H1 (cell line): ENCODE data around the gene CDKN1A. TPM values are rescaled to one million over a fixed set of nuclear protein-coding genes. Genes with fewer than 3 reads are reported as not detected.

ENCODE experiments used
- KDM1A ChIP-seq: fragments of 200-600, 300-600 bp; sonication (generic); IDR thresholded peaks from 2 replicates; pipeline ENCODE4 v1.7.1; 2016; ENCODE audit warnings: mild to moderate bottlenecking, low read length, borderline replicate concordance
- polyA plus RNA-seq, 7 experiments: library from polyadenylated mRNA; depleted of rRNA in 3 of 7; stranded (reverse) in 5 of 7; unstranded in 2 of 7; fragments of >200 nt in 5 of 7; fragments of 200-250 nt in 2 of 7; gene quantifications; 1 replicate in 5 of 7; 2 replicates in 1 of 7; 4 replicates in 1 of 7; pipeline versions ENCODE4 v1.2.1 to v1.2.3, GENCODE V29; 2011 to 2013; ENCODE audit warnings: missing spikeins in 2 of 7, mixed read lengths in 2 of 7
- total RNA-seq: library from RNA; stranded (reverse); fragmentation: NEBNext Ultra II Directional; extraction: Animal tissue kit (Norgen Biotek cat#: 25700); gene quantifications from 2 replicates; pipeline ENCODE4 v1.2.1, GENCODE V29; 2021
- TF ChIP-seq, protein P1 (sequence below): fragments of 300-600 bp; sonication (generic); IDR thresholded peaks from 2 replicates; pipeline ENCODE4 v1.7.1; 2012; ENCODE audit warnings: low read length, moderate library complexity, mild to moderate bottlenecking, inconsistent platforms; ENCODE audit not compliant: insufficient replicate concordance

CDKN1A gene
- total and polyA plus RNA-seq, 2 of the 8 experiments (the other 6 are each of a cell fraction or from before 2014, with no cell fraction given) = 15.2 to 36.0 TPM

DNA sequence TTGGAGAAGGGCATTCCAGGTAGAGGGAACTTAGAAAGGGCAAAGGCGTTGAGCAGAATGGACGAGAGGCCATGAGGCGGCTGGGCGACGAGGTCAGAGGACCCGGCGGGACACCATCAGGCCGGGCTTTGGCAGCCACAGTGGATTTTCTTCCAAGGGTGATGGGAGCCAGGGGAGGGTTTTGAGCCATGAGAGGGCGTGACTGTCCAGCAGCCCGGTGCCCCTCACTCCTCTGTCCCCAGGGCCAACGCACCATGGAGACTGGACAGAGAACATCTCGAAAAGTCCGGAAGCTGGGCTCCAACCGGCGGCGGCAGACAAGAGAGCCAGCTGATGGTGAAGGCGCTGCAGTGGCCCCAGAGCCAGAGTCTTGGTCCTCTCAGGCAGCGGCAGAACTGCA is 25.5 kb downstream of the CDKN1A start (continued):
- TF ChIP-seq, protein P1, sequence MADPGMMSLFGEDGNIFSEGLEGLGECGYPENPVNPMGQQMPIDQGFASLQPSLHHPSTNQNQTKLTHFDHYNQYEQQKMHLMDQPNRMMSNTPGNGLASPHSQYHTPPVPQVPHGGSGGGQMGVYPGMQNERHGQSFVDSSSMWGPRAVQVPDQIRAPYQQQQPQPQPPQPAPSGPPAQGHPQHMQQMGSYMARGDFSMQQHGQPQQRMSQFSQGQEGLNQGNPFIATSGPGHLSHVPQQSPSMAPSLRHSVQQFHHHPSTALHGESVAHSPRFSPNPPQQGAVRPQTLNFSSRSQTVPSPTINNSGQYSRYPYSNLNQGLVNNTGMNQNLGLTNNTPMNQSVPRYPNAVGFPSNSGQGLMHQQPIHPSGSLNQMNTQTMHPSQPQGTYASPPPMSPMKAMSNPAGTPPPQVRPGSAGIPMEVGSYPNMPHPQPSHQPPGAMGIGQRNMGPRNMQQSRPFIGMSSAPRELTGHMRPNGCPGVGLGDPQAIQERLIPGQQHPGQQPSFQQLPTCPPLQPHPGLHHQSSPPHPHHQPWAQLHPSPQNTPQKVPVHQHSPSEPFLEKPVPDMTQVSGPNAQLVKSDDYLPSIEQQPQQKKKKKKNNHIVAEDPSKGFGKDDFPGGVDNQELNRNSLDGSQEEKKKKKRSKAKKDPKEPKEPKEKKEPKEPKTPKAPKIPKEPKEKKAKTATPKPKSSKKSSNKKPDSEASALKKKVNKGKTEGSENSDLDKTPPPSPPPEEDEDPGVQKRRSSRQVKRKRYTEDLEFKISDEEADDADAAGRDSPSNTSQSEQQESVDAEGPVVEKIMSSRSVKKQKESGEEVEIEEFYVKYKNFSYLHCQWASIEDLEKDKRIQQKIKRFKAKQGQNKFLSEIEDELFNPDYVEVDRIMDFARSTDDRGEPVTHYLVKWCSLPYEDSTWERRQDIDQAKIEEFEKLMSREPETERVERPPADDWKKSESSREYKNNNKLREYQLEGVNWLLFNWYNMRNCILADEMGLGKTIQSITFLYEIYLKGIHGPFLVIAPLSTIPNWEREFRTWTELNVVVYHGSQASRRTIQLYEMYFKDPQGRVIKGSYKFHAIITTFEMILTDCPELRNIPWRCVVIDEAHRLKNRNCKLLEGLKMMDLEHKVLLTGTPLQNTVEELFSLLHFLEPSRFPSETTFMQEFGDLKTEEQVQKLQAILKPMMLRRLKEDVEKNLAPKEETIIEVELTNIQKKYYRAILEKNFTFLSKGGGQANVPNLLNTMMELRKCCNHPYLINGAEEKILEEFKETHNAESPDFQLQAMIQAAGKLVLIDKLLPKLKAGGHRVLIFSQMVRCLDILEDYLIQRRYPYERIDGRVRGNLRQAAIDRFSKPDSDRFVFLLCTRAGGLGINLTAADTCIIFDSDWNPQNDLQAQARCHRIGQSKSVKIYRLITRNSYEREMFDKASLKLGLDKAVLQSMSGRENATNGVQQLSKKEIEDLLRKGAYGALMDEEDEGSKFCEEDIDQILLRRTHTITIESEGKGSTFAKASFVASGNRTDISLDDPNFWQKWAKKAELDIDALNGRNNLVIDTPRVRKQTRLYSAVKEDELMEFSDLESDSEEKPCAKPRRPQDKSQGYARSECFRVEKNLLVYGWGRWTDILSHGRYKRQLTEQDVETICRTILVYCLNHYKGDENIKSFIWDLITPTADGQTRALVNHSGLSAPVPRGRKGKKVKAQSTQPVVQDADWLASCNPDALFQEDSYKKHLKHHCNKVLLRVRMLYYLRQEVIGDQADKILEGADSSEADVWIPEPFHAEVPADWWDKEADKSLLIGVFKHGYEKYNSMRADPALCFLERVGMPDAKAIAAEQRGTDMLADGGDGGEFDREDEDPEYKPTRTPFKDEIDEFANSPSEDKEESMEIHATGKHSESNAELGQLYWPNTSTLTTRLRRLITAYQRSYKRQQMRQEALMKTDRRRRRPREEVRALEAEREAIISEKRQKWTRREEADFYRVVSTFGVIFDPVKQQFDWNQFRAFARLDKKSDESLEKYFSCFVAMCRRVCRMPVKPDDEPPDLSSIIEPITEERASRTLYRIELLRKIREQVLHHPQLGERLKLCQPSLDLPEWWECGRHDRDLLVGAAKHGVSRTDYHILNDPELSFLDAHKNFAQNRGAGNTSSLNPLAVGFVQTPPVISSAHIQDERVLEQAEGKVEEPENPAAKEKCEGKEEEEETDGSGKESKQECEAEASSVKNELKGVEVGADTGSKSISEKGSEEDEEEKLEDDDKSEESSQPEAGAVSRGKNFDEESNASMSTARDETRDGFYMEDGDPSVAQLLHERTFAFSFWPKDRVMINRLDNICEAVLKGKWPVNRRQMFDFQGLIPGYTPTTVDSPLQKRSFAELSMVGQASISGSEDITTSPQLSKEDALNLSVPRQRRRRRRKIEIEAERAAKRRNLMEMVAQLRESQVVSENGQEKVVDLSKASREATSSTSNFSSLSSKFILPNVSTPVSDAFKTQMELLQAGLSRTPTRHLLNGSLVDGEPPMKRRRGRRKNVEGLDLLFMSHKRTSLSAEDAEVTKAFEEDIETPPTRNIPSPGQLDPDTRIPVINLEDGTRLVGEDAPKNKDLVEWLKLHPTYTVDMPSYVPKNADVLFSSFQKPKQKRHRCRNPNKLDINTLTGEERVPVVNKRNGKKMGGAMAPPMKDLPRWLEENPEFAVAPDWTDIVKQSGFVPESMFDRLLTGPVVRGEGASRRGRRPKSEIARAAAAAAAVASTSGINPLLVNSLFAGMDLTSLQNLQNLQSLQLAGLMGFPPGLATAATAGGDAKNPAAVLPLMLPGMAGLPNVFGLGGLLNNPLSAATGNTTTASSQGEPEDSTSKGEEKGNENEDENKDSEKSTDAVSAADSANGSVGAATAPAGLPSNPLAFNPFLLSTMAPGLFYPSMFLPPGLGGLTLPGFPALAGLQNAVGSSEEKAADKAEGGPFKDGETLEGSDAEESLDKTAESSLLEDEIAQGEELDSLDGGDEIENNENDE = no peak
- no peak for TF ChIP-seq KDM1A
